Measurements from ENCODE around the gene NPR2. TPM values are rescaled to one million over a fixed set of nuclear protein-coding genes. Genes with fewer than 3 reads are reported as not detected.
A peak's percentile ranks its signal among the peaks of the same experiment; 100 is the strongest.

The NPR2 gene
- total RNA-seq, 1 experiment from 2014 or later, result 18.8 TPM

GRCh38 chr9:35756275-35757225, 34.8 kb upstream of the NPR2 start:
- CTCF ChIA-PET, result interaction anchor here (0.6 to 1.6 kb wide), 7 partner anchors 9 to 288 kb away, joined by 3 to 10 read pairs (median 4); partner anchors contain the start of genes CREB3 and TLN1
- Histone ChIP-seq H3K4me1 (ENCODE audit: control insufficient read depth in 1 of 2, insufficient read depth in 2 of 2, low read length in 2 of 2) (peaks cover 10 to 25% of the 10 kb centered on the region in 2 experiments; a peak in 3 of 4 replicates), H3K79me2 (ENCODE audit: insufficient read depth, low read length) (peaks cover 34% of the 10 kb centered on the region), H3K4me2 (ENCODE audit: low read length) (peak overlapping the region; percentile 81), H3K4me3 (replicated peaks in 1 of 2; ENCODE audit: low read depth in 1 of 2, low read length in 2 of 2) (peak overlapping the region; percentile 81 to 83), H3K9ac (ENCODE audit: low read length) (peak overlapping the region; percentile 89), H3K9me2 (ENCODE audit: insufficient read depth) (no peaks in the 10 kb centered on the region), H3K27ac (ENCODE audit: low read depth, low read length) (peak overlapping the region; percentile 88), H3K9me3 (ENCODE audit: control insufficient read depth in 1 of 2, insufficient read depth in 1 of 2, low read depth in 1 of 2, low read length in 2 of 2) (no peaks in the 10 kb centered on the region), H3K36me3 (ENCODE audit: control insufficient read depth in 1 of 2, insufficient read depth in 2 of 2, low read length in 2 of 2) (peaks cover 13 to 21% of the 10 kb centered on the region in 2 experiments; a peak in 3 of 4 replicates), H2AFZ (ENCODE audit: low read depth, low read length, poor library complexity, severe bottlenecking) (no peak overlapping the region), H3K27me3 (ENCODE audit: insufficient read depth, low read length) (no peaks in the 10 kb centered on the region), H4K20me1 (ENCODE audit: insufficient read depth) (no peaks in the 10 kb centered on the region)
- RAD21 ChIA-PET (ENCODE audit: low non-redundant PET in 1 of 2, low total read pairs in 2 of 2, uncharacterized antibody in 2 of 2, unreplicated experiment in 2 of 2), result no interaction called here
- DNase-seq (ENCODE audit: low read depth, low spot score), result peak; percentile 58
- intact Hi-C loops (cut with micrococcal nuclease), result no loop called here
- POLR2A ChIA-PET, result interaction anchor here (1.3 kb wide), 1 partner anchor 98 kb away, joined by 3 read pairs; the partner anchor contains the start of genes CCDC107 and RMRP
- ATAC-seq, result peak; percentile 84
- BruUV-seq (replicated peaks), result no TSS peak
- TF ChIP-seq POLR2AphosphoS5 (IDR thresholded peaks at IDR 0.05; ENCODE audit: low read depth, low read length) (peak; percentile 35), CTCF (IDR thresholded peaks at IDR 0.05 in 2 of 3, conservative IDR thresholded peaks at IDR 0.05 in 1 of 3; ENCODE audit: borderline replicate concordance in 1 of 3, insufficient read depth in 1 of 3, low read depth in 2 of 3, low read length in 2 of 3) (peak in 2 of 3 experiments; percentile 79 to 82; a peak in 4 of 6 replicates), YY1 (IDR thresholded peaks at IDR 0.05; ENCODE audit: extremely low read depth, insufficient replicate concordance, low read depth, low read length) (peak; percentile 56), JUND (IDR thresholded peaks at IDR 0.05) (no peak)
